HepG2 (cell line): ENCODE data around the gene RNU4-1. TPM values are rescaled to one million over a fixed set of nuclear protein-coding genes. Genes with fewer than 3 reads are reported as not detected.
"Not testable (repeated sequence)": the region's sequence is repeated elsewhere in the genome, so short reads cannot be mapped to it uniquely, and the experiment has no call there.

ENCODE experiments used
- ATAC-seq: fragments of 200-7000 bp; cut with Tn5 transposase; 3 replicates; pipeline ENCODE4 v1.9.1; 2020; ENCODE audit warnings: mild to moderate bottlenecking, moderate library complexity
- BruUV-seq: library from RNA; stranded (reverse); fragments of 400-500 nt; replicated peaks from 2 replicates; lab custom pipeline; 2021; lab: Mats Ljungman, UMichigan
- CTCF ChIA-PET: fragments of 300-600 bp; formaldehyde crosslinking; extraction: SDS; loops from one replicate; lab custom pipeline; 2021; ENCODE audit warnings: low total read pairs, inconsistent platforms, low intra/inter-chr PET ratio; lab: Yijun Ruan, JAX
- POLR2A ChIA-PET: fragments of 350-600 bp; sonication (Branson Sonifier 250); formaldehyde crosslinking; loops from one replicate; lab custom pipeline; 2020; ENCODE audit warnings: antibody characterized with exemption, inconsistent platforms; lab: Yijun Ruan, JAX
- DNase-seq: peaks from one replicate; pipeline ENCODE4 v3.0.0-alpha.2; 2015; ENCODE audit warnings: low spot score
- FAIRE-seq: peaks from 3 replicates; lab custom pipeline; 2011; peaks lifted over from hg19 to GRCh38; lab: Jason Lieb, UNC
- H2AFZ ChIP-seq: one replicate; pipeline ENCODE4 v1.6.1; 2011; ENCODE audit warnings: low read length, inconsistent platforms
- H3K27ac ChIP-seq: fragments of 300-600 bp; 3 replicates; pipeline ENCODE4 v1.8.0; 2011; ENCODE audit warnings: mixed run types, mild to moderate bottlenecking, mixed read lengths, low read length, inconsistent platforms; ENCODE audit not compliant: insufficient read depth; ENCODE audit errors: extremely low read length
- H3K27me3 ChIP-seq, 2 experiments: fragments of 200-600 bp in 1 of 2; 2 replicates in 1 of 2; 3 replicates in 1 of 2; pipeline versions ENCODE4 v1.6.0 to v1.8.0; 2011; ENCODE audit warnings: low read length in 2 of 2, mild to moderate bottlenecking in 2 of 2, moderate library complexity in 2 of 2, inconsistent platforms in 1 of 2; ENCODE audit not compliant: insufficient read depth in 2 of 2, control insufficient read depth in 1 of 2
- H3K36me3 ChIP-seq, 2 experiments: fragments of 200-600 bp in 1 of 2; replicated peaks in 1 of 2; 2 replicates in 1 of 2; 3 replicates in 1 of 2; pipeline versions ENCODE4 v1.5.1 to v1.8.0; 2011; ENCODE audit warnings: low read length in 2 of 2, inconsistent platforms in 1 of 2; ENCODE audit not compliant: insufficient read depth in 2 of 2, control insufficient read depth in 1 of 2
- H3K4me1 ChIP-seq: 2 replicates; pipeline ENCODE4 v1.5.1; 2012; ENCODE audit warnings: low read length, inconsistent platforms; ENCODE audit not compliant: insufficient read depth
- H3K4me2 ChIP-seq: 2 replicates; pipeline ENCODE4 v1.6.0; 2011; ENCODE audit warnings: low read depth, low read length, inconsistent platforms
- H3K4me3 ChIP-seq, 3 experiments: fragments of 200-600 bp in 1 of 3; sonication (generic), shearing (Covaris generic) in 1 of 3; replicated peaks in 1 of 3; 2 replicates each; pipeline ENCODE4 v1.5.1; 2011 to 2016; ENCODE audit warnings: low read length in 3 of 3, inconsistent platforms in 2 of 3, low read depth in 2 of 3, mild to moderate bottlenecking in 2 of 3, control low read depth in 1 of 3, mixed read lengths in 1 of 3; ENCODE audit not compliant: insufficient read depth in 1 of 3
- H3K79me2 ChIP-seq: one replicate; pipeline ENCODE4 v1.6.1; 2011; ENCODE audit warnings: low read length, inconsistent platforms; ENCODE audit not compliant: insufficient read depth
- H3K9ac ChIP-seq: 2 replicates; pipeline ENCODE4 v1.6.0; 2011; ENCODE audit warnings: mild to moderate bottlenecking, low read depth, low read length, inconsistent platforms; ENCODE audit not compliant: insufficient read depth
- H3K9me3 ChIP-seq: 2 replicates; pipeline ENCODE4 v1.5.1; 2012; ENCODE audit warnings: mild to moderate bottlenecking, low read length
- H4K20me1 ChIP-seq: 2 replicates; pipeline ENCODE4 v1.6.0; 2011; ENCODE audit warnings: inconsistent platforms, mild to moderate bottlenecking, low read length, moderate library complexity; ENCODE audit not compliant: insufficient read depth
- CBX5 ChIP-seq: sonication (generic); formaldehyde crosslinking; IDR thresholded peaks from 2 replicates; pipeline ENCODE4 v1.4.0; 2020; ENCODE audit warnings: missing genetic modification reagents, borderline replicate concordance
- DRAP1 ChIP-seq: IDR thresholded peaks from 2 replicates; pipeline ENCODE4 v1.6.1; 2016; ENCODE audit warnings: missing genetic modification reagents, missing compliant biosample characterization
- FOSL2 ChIP-seq: sonication (generic); formaldehyde crosslinking; IDR thresholded peaks from 2 replicates; pipeline ENCODE4 v1.4.0; 2020; ENCODE audit warnings: missing genetic modification reagents
- FOXK2 ChIP-seq: fragments of 450-650 bp; IDR thresholded peaks from 2 replicates; pipeline ENCODE4 v1.6.1; 2016
- HNRNPK ChIP-seq: fragments of 200-400 bp; formaldehyde crosslinking; IDR thresholded peaks from 2 replicates; pipeline ENCODE4 v1.6.1; 2018; ENCODE audit warnings: low read length, low read depth, moderate library complexity, mild to moderate bottlenecking; ENCODE audit not compliant: poor library complexity, severe bottlenecking
- KDM2A ChIP-seq: sonication (generic); formaldehyde crosslinking; IDR thresholded peaks from 2 replicates; pipeline ENCODE4 v1.4.0; 2020; ENCODE audit warnings: low read depth, missing genetic modification reagents, borderline replicate concordance
- NFATC3 ChIP-seq: sonication (generic); formaldehyde crosslinking; IDR thresholded peaks from 2 replicates; pipeline ENCODE4 v1.5.1; 2020; ENCODE audit warnings: mild to moderate bottlenecking, missing genetic modification reagents
- RARG ChIP-seq: sonication (generic); formaldehyde crosslinking; IDR thresholded peaks from 2 replicates; pipeline ENCODE4 v1.4.0; 2020; ENCODE audit warnings: low read depth, mild to moderate bottlenecking, missing genetic modification reagents
- ZKSCAN1 ChIP-seq: fragments of 150-350 bp; IDR thresholded peaks from 2 replicates; pipeline ENCODE4 v1.6.1; 2014; ENCODE audit warnings: low read length
- ZKSCAN5 ChIP-seq: sonication (generic); formaldehyde crosslinking; IDR thresholded peaks from 2 replicates; pipeline ENCODE4 v1.5.1; 2020; ENCODE audit warnings: mild to moderate bottlenecking, missing genetic modification reagents
- ZNF101 ChIP-seq: sonication (generic); formaldehyde crosslinking; IDR thresholded peaks from 2 replicates; pipeline ENCODE4 v1.4.0; 2020; ENCODE audit warnings: mild to moderate bottlenecking, low read depth, missing genetic modification reagents, borderline replicate concordance
- ZNF546 ChIP-seq: sonication (generic); formaldehyde crosslinking; conservative IDR thresholded peaks from 2 replicates; pipeline ENCODE4 v1.8.1; 2023; ENCODE audit warnings: mild to moderate bottlenecking, missing genetic modification reagents
- ZNF839 ChIP-seq: sonication (generic); formaldehyde crosslinking; IDR thresholded peaks from 2 replicates; pipeline ENCODE4 v1.4.0; 2020; ENCODE audit warnings: missing genetic modification reagents, mild to moderate bottlenecking, borderline replicate concordance
- WGBS: methylation state at CpG from one replicate; pipeline ENCODE4 v1.1.6; 2017; ENCODE audit warnings: low lambda C conversion rate; 5-methylcytosine and 5-hydroxymethylcytosine counted together
- in situ Hi-C: cut with HindIII; loops from 2 replicates; pipeline ENCODE4 v1.10.0; 2017; ENCODE audit warnings: low pct_unique_long_range_greater_than_20kb; ENCODE audit not compliant: extremely low pct_ligation_motif_present
- intact Hi-C: fragments of 100-400 bp; cut with micrococcal nuclease; formaldehyde crosslinking; loops from one replicate; pipeline ENCODE4 v1.10.0; 2022; ENCODE audit not compliant: unreplicated experiment
- polyA plus RNA-seq, 8 experiments: library from polyadenylated mRNA; depleted of rRNA in 3 of 8; stranded (reverse) in 7 of 8; unstranded in 1 of 8; fragments of >200 nt; fragmentation: Illumina TruSeq in 4 of 8; extraction: Trizol in 4 of 8; gene quantifications; 2 replicates each; pipeline versions ENCODE4 v1.2.1 to v1.2.3, GENCODE V29; 2011 to 2016; ENCODE audit warnings: low read depth in 4 of 8, missing spikeins in 1 of 8, mixed read lengths in 1 of 8; ENCODE audit not compliant: insufficient read depth in 1 of 8
- total RNA-seq, 5 experiments: library from RNA; depleted of rRNA; stranded (reverse); fragments of >200 nt; fragmentation: Illumina TruSeq; extraction: Trizol; gene quantifications; 2 replicates each; pipeline ENCODE4 v1.2.3, GENCODE V29; 2016; ENCODE audit warnings: low read depth in 1 of 5

Gene RNU4-1
- total and polyA plus RNA-seq, 2 of the 13 experiments (the other 11 are each of a cell fraction or from before 2014, with no cell fraction given): 7,407 TPM; not detected in 1

- H3K4me2 ChIP-seq: no peak overlapping the region
- H3K4me3 ChIP-seq: no peak overlapping the region
- no peak for ATAC-seq
- no peak for DNase-seq
- POLR2A ChIA-PET: no interaction called here
- no peak overlapping the region for H2AFZ ChIP-seq
- BruUV-seq: no TSS peak
- FAIRE-seq: no peak
- no peaks in the 10 kb centered on the region for H3K27me3 ChIP-seq
- CTCF ChIA-PET: no interaction called here
- H3K9me3 ChIP-seq: peaks cover 24% of the 10 kb centered on the region
- H3K79me2 ChIP-seq: no peaks in the 10 kb centered on the region
- no peak overlapping the region for H3K27ac ChIP-seq
- 25% methylated on average over 2 of the region's 2 CpGs for WGBS
- H4K20me1 ChIP-seq: no peaks in the 10 kb centered on the region
- H3K36me3 ChIP-seq: no peaks in the 10 kb centered on the region
- no peak for TF ChIP-seq ZKSCAN1
- no peak for TF ChIP-seq RARG (CRISPR knock-in tag)
- no peak for TF ChIP-seq KDM2A (CRISPR knock-in tag)
- TF ChIP-seq ZNF839 (CRISPR knock-in tag): no peak
- no peak for TF ChIP-seq ZNF101
- TF ChIP-seq HNRNPK: no peak
- TF ChIP-seq CBX5 (CRISPR knock-in tag): no peak
- no peak for TF ChIP-seq FOSL2
- TF ChIP-seq NFATC3: no peak
- no peak for TF ChIP-seq DRAP1 (CRISPR knock-in tag)
- no peak for TF ChIP-seq ZNF546 (CRISPR knock-in tag)
- TF ChIP-seq FOXK2: no peak
- no peak for TF ChIP-seq ZKSCAN5 (CRISPR knock-in tag)
- intact Hi-C loops (no loop called here), in situ Hi-C loops (no loop called here)
- H3K4me1 ChIP-seq: peaks cover 19% of the 10 kb centered on the region
- H3K9ac ChIP-seq: no peak overlapping the region
Measured at GRCh38 chr12:120337730-120338129, 44.7 kb upstream of the RNU4-1 start.

- CTCF ChIA-PET, H3K4me2 ChIP-seq, in situ Hi-C loops, H3K9ac ChIP-seq, DNase-seq, H3K36me3 ChIP-seq, H3K79me2 ChIP-seq, BruUV-seq, FAIRE-seq, H3K4me3 ChIP-seq, H3K27me3 ChIP-seq, H4K20me1 ChIP-seq, H3K27ac ChIP-seq, POLR2A ChIA-PET, intact Hi-C loops, H2AFZ ChIP-seq, ATAC-seq: not testable (repeated sequence)
- Histone ChIP-seq H3K4me1 (peaks cover 21% of the 10 kb centered on the region), H3K9me3 (peaks cover 24% of the 10 kb centered on the region)
- WGBS: 67% methylated on average over 2 of the region's 2 CpGs
Measured at GRCh38 chr12:120336392-120336791, 43.4 kb upstream of the RNU4-1 start.
